NB4 (cell line): ENCODE measurements around the gene KSR2.

Experiments
- MYC ChIP-seq: IDR thresholded peaks from 2 replicates; pipeline ENCODE4 v1.6.1; 2011; ENCODE audit warnings: low read depth, low read length
- POLR2A ChIP-seq: IDR thresholded peaks from 2 replicates; pipeline ENCODE4 v1.6.1; 2011; ENCODE audit warnings: mild to moderate bottlenecking; ENCODE audit not compliant: insufficient read length; ENCODE audit errors: extremely low read depth
- TF ChIP-seq, protein P1 (sequence below): IDR thresholded peaks from one replicate; pipeline ENCODE4 v1.5.1; 2012; ENCODE audit warnings: low read depth, low read length
- TF ChIP-seq, protein P2 (sequence below): IDR thresholded peaks from 2 replicates; pipeline ENCODE4 v1.6.1; 2011; ENCODE audit warnings: low read depth, low read length

DNA sequence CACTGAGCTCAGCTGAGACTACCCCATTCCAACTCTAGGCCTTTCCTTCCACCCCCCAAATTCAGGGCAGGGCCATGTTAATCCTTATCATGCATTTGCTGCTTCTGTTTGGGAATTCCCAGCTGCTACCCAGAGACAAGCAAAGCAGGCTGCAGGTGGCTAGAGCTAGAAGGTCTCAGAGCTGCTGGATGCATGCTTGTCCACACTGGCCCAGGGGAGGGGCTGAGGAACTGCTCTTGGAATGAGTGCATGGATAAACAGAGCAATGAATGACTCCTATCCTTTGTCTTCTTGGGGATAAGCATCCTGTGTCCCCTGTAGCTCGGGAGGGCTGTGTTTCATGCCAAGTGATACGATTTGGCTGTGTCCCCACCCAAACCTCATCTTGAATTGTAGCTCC lies 470.5 kb downstream of the KSR2 start:
- TF ChIP-seq, protein P1, sequence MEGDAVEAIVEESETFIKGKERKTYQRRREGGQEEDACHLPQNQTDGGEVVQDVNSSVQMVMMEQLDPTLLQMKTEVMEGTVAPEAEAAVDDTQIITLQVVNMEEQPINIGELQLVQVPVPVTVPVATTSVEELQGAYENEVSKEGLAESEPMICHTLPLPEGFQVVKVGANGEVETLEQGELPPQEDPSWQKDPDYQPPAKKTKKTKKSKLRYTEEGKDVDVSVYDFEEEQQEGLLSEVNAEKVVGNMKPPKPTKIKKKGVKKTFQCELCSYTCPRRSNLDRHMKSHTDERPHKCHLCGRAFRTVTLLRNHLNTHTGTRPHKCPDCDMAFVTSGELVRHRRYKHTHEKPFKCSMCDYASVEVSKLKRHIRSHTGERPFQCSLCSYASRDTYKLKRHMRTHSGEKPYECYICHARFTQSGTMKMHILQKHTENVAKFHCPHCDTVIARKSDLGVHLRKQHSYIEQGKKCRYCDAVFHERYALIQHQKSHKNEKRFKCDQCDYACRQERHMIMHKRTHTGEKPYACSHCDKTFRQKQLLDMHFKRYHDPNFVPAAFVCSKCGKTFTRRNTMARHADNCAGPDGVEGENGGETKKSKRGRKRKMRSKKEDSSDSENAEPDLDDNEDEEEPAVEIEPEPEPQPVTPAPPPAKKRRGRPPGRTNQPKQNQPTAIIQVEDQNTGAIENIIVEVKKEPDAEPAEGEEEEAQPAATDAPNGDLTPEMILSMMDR: no peak
- TF ChIP-seq POLR2A (no peak), MYC (no peak)
- TF ChIP-seq, protein P2, sequence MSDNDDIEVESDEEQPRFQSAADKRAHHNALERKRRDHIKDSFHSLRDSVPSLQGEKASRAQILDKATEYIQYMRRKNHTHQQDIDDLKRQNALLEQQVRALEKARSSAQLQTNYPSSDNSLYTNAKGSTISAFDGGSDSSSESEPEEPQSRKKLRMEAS: no peak
